GM18517 (cell line): ENCODE results near the gene CRISPLD2.

Source experiments
- ATAC-seq: cut with Tn5 transposase; IDR thresholded peaks from one replicate; pipeline ENCODE4 v1.9.1; 2021; ENCODE audit warnings: mild to moderate bottlenecking, moderate library complexity; ENCODE audit not compliant: unreplicated experiment

The CRISPLD2 gene, protein sequence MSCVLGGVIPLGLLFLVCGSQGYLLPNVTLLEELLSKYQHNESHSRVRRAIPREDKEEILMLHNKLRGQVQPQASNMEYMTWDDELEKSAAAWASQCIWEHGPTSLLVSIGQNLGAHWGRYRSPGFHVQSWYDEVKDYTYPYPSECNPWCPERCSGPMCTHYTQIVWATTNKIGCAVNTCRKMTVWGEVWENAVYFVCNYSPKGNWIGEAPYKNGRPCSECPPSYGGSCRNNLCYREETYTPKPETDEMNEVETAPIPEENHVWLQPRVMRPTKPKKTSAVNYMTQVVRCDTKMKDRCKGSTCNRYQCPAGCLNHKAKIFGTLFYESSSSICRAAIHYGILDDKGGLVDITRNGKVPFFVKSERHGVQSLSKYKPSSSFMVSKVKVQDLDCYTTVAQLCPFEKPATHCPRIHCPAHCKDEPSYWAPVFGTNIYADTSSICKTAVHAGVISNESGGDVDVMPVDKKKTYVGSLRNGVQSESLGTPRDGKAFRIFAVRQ

DNA sequence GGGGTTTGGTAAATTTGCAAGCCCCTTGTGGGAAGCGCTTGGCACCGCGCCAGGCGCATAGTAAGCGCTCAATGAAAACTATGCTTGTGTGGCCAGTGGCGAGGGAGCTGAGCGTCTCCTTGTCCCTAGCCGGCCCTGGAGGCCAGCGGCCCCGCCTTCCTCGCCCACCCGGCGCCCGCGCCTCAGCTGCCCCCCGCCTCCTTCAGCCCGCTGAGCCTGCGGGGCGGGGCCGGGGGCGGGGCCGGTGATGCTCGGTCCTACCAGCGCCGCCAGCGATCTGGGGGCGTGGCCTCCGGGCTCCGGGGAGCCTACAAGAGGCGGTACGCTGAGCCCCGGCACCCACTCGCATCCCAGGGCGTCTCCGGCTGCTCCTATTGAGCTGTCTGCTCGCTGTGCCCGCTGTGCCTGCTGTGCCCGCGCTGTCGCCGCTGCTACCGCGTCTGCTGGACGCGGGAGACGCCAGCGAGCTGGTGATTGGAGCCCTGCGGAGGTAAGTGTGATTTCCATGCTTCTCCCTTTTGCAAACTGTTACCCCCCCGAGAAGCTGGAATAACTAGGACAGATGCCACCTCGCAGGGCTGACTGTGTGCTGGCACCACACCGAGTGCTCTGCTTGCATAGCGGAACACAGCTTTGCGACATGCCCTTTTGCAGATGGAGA lies at the start of gene CRISPLD2:
Gene CRISPLD2 (plus strand): TSS at position 342 of the 661 bp plus-strand sequence. CDS start 18,511 bp downstream, outside the sequence.
- ATAC-seq: no peak

- no peak for ATAC-seq
Measured at GRCh38 chr16:84773312-84773711, 46.5 kb upstream of the CRISPLD2 start.

DNA sequence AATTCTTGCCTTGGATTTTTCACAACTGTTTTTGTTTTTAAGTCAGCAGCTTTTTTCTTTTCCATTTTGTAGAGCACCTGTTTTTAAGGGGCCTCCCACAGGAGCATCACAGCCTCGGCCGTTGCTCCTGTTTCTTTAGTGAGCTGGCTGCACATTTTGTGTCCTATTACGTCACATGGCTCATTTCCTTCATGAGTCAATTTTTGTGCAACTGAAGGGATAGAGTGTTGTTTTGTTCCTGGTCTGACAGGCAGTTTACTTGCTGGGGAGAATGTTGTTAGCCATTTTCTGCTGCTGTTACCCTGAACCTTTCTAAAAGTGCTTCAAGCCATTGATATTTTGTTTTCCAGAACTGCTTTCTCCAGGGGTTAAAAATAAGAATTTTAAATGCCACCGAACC lies 45.0 kb upstream of the CRISPLD2 start:
- ATAC-seq: no peak

DNA sequence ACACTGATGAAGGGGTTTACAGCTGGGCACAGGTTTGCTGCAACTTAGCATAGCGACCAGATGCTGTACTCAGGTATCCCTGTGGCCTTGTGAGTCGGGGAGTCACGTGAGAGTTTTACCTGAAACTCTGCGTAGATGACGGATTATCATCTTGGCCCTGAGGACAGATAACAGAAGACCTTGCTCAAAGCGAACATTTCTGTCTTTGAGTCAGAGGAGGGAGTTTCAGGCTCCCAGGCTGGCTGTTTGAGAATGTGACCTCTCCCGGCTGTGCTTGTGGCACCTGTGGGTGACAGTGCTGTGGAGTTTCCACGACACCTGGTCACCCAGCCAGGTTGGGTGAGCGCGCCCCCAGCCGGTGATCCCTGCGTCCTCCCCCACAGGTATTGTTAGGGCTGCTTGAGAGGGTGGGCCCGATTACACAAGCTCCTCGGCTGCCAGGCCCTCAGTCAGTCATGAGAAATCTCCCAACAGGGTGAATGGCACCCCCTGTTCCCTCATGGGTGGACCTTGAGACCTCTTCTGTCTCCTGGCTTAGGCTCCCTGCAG lies 44.4 kb upstream of the CRISPLD2 start:
- no peak for ATAC-seq

- ATAC-seq: no peak
Measured at GRCh38 chr16:84777435-84777834, 42.4 kb upstream of the CRISPLD2 start.

DNA sequence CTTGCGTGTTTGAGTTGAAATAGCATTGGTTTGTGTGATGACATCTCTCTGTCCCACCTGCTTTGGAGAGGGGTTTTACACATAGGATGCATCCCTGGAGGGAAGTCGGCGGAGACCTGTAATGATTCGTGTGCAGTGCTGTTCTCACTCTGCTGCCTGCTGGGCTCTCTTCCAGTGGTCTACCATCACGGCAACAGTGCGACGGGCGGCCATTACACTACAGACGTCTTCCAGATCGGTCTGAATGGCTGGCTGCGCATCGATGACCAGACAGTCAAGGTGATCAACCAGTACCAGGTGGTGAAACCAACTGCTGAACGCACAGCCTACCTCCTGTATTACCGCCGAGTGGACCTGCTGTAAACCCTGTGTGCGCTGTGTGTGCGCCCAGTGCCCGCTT lies 41.1 kb upstream of the CRISPLD2 start:
- no peak for ATAC-seq

- ATAC-seq: no peak
Measured at GRCh38 chr16:84780063-84780462, 39.7 kb upstream of the CRISPLD2 start.

DNA sequence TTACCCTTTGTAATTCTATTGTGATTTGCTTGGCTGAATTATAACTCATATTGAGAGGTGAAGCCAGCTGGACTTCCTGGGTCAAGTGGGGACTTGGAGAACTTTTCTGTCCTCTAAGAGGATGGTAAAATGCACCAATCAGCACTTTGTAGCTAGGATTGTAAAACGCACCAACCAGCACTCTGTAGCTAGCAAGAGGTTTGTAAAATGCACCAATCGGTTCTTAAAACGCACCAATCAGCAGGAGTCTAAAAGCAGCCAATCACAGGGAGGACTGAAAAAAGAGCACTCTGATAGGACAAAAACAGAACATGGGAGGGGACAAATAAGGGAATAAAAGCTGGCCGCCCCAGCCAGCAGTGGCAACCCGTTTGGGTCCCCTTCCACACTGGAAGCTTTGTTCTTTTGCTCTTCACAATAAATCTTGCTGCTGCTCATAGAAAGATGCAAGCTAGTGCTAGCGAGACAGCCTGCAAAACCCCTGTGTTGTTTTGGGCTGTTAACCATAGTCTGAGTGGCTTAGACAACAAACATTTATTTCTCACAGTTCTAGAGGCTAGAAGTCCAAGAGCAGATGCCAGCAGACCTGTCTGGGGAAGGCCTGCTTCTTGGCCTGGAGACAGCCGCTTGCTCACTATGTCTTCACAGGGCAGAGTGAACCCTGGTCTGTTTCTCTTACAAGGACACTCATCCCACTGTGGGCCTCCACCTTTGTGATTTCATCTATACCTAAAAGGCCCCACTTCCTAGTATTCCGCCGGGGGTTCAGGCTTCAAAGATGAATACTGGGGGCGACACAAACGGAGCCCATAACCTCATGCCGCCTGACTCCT lies 39.0 kb upstream of the CRISPLD2 start:
- ATAC-seq: no peak

GRCh38 chr16:84782846-84783245 lies 36.9 kb upstream of the CRISPLD2 start:
- no peak for ATAC-seq

DNA sequence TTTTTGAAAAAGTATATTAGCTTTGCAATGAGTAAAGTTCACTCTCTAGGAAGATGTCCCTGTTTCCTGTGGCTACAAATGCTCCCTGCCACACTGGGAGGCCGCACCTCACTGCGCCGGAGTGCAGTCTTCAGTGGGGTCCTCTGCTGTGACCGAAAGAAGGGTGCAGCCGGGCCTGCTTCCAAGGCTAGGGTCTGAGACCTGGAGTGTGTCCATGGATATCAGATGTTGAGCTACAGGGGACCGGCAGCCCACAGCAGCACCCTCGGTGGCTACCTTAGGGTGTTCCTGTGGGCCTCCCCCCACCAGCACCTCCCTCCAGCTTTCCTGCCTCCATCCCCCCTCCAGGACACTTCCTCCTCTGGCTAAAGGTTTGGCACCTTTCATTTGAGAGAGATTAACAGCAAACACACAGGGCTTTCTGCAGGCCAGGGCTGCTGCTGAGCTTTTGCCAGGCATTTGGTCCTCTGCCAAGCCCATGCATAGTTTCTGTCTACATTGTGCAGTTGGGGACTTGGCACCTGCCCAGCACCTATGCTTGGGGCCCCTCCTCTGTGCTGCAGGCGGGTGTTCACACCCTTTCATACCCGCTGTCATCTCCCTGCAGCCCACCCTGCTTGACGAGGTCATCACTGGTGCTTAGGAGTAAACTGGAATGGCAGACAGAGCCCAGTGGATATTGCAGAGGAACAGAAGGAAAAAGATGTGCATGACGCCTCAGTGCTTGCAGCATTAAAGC lies 33.8 kb upstream of the CRISPLD2 start:
- ATAC-seq: no peak

- no peak for ATAC-seq
Measured at GRCh38 chr16:84786605-84787262, 33.1 kb upstream of the CRISPLD2 start.

DNA sequence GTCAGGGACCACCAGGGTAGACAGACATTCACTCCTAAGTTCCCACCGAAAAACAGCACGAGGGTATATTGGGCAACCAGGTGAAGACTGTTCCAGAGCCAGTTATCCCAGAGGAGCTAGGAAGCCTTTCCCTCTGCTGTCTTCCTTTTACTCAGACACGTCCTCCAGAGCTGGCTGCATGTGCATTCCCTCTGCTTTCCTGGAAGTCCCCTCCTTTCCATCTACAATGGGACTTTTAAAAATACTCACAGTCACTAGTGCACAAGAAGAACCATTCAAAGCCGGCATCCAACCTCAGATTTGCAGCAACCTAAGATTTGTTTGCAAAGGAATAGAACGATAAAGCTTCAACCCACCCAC lies 32.5 kb upstream of the CRISPLD2 start:
- no peak for ATAC-seq

DNA sequence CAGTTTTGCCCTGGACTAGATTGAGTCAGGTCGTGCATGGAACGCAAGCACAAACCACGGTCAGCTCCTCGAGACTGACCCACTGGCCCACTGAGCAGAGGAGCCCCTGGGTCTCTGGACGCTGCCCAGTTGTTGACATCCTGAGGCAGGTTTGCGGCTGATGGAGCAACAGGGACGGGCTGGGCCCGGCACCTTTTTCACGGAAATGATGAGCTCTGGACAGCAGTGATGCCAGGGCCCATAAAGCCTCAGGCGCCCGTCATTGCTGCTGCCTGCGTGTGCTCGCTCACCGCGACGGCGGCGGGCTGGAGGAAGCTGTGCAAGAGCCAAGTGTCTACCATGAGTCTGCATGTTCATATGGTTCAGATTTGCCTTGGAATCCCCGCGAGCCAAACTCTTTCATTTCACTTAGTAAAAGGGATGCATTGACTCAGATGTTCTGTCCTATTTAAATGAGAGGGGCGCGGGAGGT lies 30.8 kb upstream of the CRISPLD2 start:
- no peak for ATAC-seq

GRCh38 chr16:84789431-84789830 lies 30.4 kb upstream of the CRISPLD2 start:
- ATAC-seq: no peak

GRCh38 chr16:84790301-84790700 lies 29.5 kb upstream of the CRISPLD2 start:
- ATAC-seq: no peak

DNA sequence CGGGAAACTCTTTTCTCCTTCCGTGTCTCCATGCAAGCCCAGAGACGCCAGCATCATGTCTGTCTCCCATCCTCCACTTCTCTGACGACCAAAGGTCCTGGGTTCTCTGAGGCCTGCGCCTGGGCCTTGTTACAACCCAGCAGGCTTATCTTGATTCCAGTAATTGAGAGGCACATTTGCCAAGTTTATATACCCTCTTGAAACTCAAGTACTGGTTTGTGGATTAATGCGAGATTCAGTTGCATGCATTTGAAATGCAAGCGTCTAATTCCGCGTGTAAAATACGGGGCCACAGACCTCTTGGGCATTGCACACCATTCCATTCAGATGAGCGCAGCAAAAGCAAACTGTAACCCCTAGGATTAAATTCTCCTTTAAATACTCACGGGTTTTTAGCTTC lies 28.7 kb upstream of the CRISPLD2 start:
- ATAC-seq: no peak

DNA sequence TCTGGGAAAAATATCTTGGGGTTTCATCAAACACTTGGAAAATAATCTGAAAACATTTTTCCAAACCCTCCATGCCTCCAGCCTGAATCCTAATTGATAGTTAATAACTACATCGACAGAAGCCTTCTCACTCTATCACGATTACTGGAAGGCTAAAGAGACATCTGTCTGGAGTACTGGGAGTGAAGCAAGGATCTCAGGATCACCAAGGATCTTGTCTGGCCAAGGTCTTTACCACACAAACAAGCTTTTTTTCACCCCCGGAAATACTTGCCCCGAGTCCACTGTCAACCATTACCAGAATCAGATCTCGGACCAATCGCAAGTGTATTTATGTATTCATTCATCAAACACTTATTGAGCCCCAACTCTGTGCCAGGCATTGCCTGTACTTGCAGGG lies 28.3 kb upstream of the CRISPLD2 start:
- no peak for ATAC-seq

- no peak for ATAC-seq
Measured at GRCh38 chr16:84794186-84794585, 25.6 kb upstream of the CRISPLD2 start.

- ATAC-seq: no peak
Measured at GRCh38 chr16:84794626-84795025, 25.2 kb upstream of the CRISPLD2 start.
